GM18511 (cell line): ENCODE results near the gene CNGA3.

ENCODE experiments used
- ATAC-seq: cut with Tn5 transposase; IDR thresholded peaks from one replicate; pipeline ENCODE4 v1.9.1; 2021; ENCODE audit warnings: mild to moderate bottlenecking, moderate library complexity; ENCODE audit not compliant: unreplicated experiment

CNGA3 gene

GRCh38 chr2:98327776-98328175 lies 18.5 kb upstream of the CNGA3 start:
- no peak for ATAC-seq

GRCh38 chr2:98329549-98329948 lies 16.7 kb upstream of the CNGA3 start:
- ATAC-seq: no peak

GRCh38 chr2:98332989-98333388 lies 13.3 kb upstream of the CNGA3 start:
- ATAC-seq: no peak

GRCh38 chr2:98333922-98334321 lies 12.3 kb upstream of the CNGA3 start:
- no peak for ATAC-seq

- ATAC-seq: no peak
Observed at GRCh38 chr2:98334439-98335078, 11.7 kb upstream of the CNGA3 start.

- no peak for ATAC-seq
Observed at GRCh38 chr2:98335271-98335670, 11.0 kb upstream of the CNGA3 start.

- ATAC-seq: no peak
Observed at GRCh38 chr2:98341241-98341640, 5.0 kb upstream of the CNGA3 start.

GRCh38 chr2:98343285-98343684 lies 3.0 kb upstream of the CNGA3 start:
- no peak for ATAC-seq

GRCh38 chr2:98347298-98348065 lies 1.2 kb downstream of the CNGA3 start:
- no peak for ATAC-seq

GRCh38 chr2:98348066-98348561 lies 1.9 kb downstream of the CNGA3 start:
- no peak for ATAC-seq

- ATAC-seq: no peak
Observed at GRCh38 chr2:98350411-98350810, 4.2 kb downstream of the CNGA3 start.

- no peak for ATAC-seq
Observed at GRCh38 chr2:98355881-98356280, 9.6 kb downstream of the CNGA3 start.

- ATAC-seq: no peak
Observed at GRCh38 chr2:98356729-98357128, 10.5 kb downstream of the CNGA3 start.

- ATAC-seq: no peak
Observed at GRCh38 chr2:98357849-98358248, 11.6 kb downstream of the CNGA3 start.

GRCh38 chr2:98359986-98360385 lies 13.7 kb downstream of the CNGA3 start:
- ATAC-seq: no peak

GRCh38 chr2:98367721-98368120 lies 21.5 kb downstream of the CNGA3 start:
- no peak for ATAC-seq

GRCh38 chr2:98369710-98370239 lies 23.5 kb downstream of the CNGA3 start:
- no peak for ATAC-seq

GRCh38 chr2:98372121-98372520 lies 25.9 kb downstream of the CNGA3 start:
- no peak for ATAC-seq

GRCh38 chr2:98372579-98372978 lies 26.3 kb downstream of the CNGA3 start:
- ATAC-seq: no peak

- ATAC-seq: no peak
Observed at GRCh38 chr2:98374286-98374685, 28.0 kb downstream of the CNGA3 start.

- no peak for ATAC-seq
Observed at GRCh38 chr2:98374958-98375570, 28.8 kb downstream of the CNGA3 start.
